SK-N-SH (cell line): ENCODE data around the gene TRIM10. TPM values are rescaled to one million over a fixed set of nuclear protein-coding genes. Genes with fewer than 3 reads are reported as not detected.

Experiments
- CTCF ChIA-PET: fragments of 300-600, 350-600 bp; formaldehyde crosslinking; extraction: SDS; loops from one replicate; lab custom pipeline; 2021; lab: Yijun Ruan, JAX
- POLR2A ChIA-PET: fragments of 350-600 bp; sonication (Branson Sonifier 250); formaldehyde crosslinking; extraction: SDS; loops from one replicate; lab custom pipeline; 2020; ENCODE audit warnings: antibody characterized with exemption, inconsistent platforms; lab: Yijun Ruan, JAX
- DNase-seq: peaks from one replicate; pipeline ENCODE4 v3.0.0; 2012
- H2AFZ ChIP-seq: fragments of 200-600 bp; sonication (generic); 2 replicates; pipeline ENCODE4 v1.8.1; 2016; ENCODE audit warnings: antibody characterized with exemption, mild to moderate bottlenecking, low read depth
- H3F3A ChIP-seq: fragments of 200-600 bp; sonication (generic); replicated peaks from 2 replicates; pipeline ENCODE3; 2016; ENCODE audit warnings: antibody characterized with exemption, mild to moderate bottlenecking; ENCODE audit not compliant: insufficient read depth
- H3K27ac ChIP-seq, 2 experiments: fragments of 200-500 bp in 1 of 2; fragments of 200-600 bp in 1 of 2; sonication (Bioruptor generic) in 1 of 2; sonication (generic), shearing (Covaris generic) in 1 of 2; 2 replicates each; pipeline versions ENCODE4 v1.5.1 to v1.6.1; 2014 to 2016; ENCODE audit warnings: low read depth in 2 of 2, inconsistent platforms in 1 of 2, low read length in 1 of 2, mild to moderate bottlenecking in 1 of 2, mixed read lengths in 1 of 2
- H3K27me3 ChIP-seq: fragments of 200-600 bp; sonication (generic), shearing (Covaris generic); 2 replicates; pipeline ENCODE4 v1.6.1; 2016; ENCODE audit warnings: mixed run types; ENCODE audit not compliant: insufficient read depth
- H3K36me3 ChIP-seq, 2 experiments: fragments of 200-500 bp in 1 of 2; fragments of 200-600 bp in 1 of 2; sonication (Bioruptor generic) in 1 of 2; sonication (generic) in 1 of 2; replicated peaks in 1 of 2; 2 replicates each; pipeline versions ENCODE3 to v1.5.1; 2014 to 2016; ENCODE audit warnings: low read length in 1 of 2, mild to moderate bottlenecking in 1 of 2; ENCODE audit not compliant: insufficient read depth in 2 of 2, control insufficient read depth in 1 of 2
- H3K4me1 ChIP-seq, 2 experiments: fragments of 200-500 bp in 1 of 2; fragments of 200-600 bp in 1 of 2; sonication (Bioruptor generic) in 1 of 2; sonication (generic), shearing (Covaris generic) in 1 of 2; 2 replicates each; pipeline versions ENCODE4 v1.5.1 to v1.6.1; 2014 to 2016; ENCODE audit warnings: low read depth in 1 of 2, low read length in 1 of 2, mixed run types in 1 of 2; ENCODE audit not compliant: insufficient read depth in 2 of 2, control insufficient read depth in 1 of 2
- H3K4me2 ChIP-seq: fragments of 200-600 bp; sonication (generic), shearing (Covaris generic); 2 replicates; pipeline ENCODE4 v1.6.1; 2017; ENCODE audit warnings: mixed run types
- H3K4me3 ChIP-seq, 2 experiments: fragments of 200-500 bp in 1 of 2; fragments of 200-600 bp in 1 of 2; sonication (Bioruptor generic) in 1 of 2; sonication (generic), shearing (Covaris generic) in 1 of 2; 2 replicates each; pipeline versions ENCODE4 v1.5.1 to v1.8.1; 2014 to 2016; ENCODE audit warnings: low read depth in 2 of 2, inconsistent platforms in 1 of 2, low read length in 1 of 2, mild to moderate bottlenecking in 1 of 2, mixed read lengths in 1 of 2, moderate library complexity in 1 of 2
- H3K79me2 ChIP-seq: fragments of 200-600 bp; sonication (generic); 2 replicates; pipeline ENCODE4 v1.8.1; 2017; ENCODE audit warnings: mild to moderate bottlenecking; ENCODE audit not compliant: insufficient read depth
- H3K9ac ChIP-seq: fragments of 200-600 bp; sonication (generic); 2 replicates; pipeline ENCODE4 v1.6.1; 2017; ENCODE audit warnings: mixed run types
- H3K9me2 ChIP-seq: fragments of 200-600 bp; sonication (generic); 2 replicates; pipeline ENCODE4 v1.6.1; 2017; ENCODE audit warnings: mixed run types
- H3K9me3 ChIP-seq: fragments of 200-600 bp; sonication (generic); 2 replicates; pipeline ENCODE4 v1.6.1; 2017; ENCODE audit warnings: mixed run types, mild to moderate bottlenecking, moderate library complexity
- H4K20me1 ChIP-seq: fragments of 200-600 bp; sonication (generic); 2 replicates; pipeline ENCODE4 v1.6.1; 2017; ENCODE audit warnings: mild to moderate bottlenecking, mixed run types; ENCODE audit not compliant: insufficient read depth
- EP300 ChIP-seq, 2 experiments: IDR thresholded peaks; 2 replicates each; pipeline versions ENCODE4 v1.4.0 to v1.6.1; 2012; ENCODE audit warnings: borderline replicate concordance in 1 of 2, low read depth in 1 of 2, low read length in 1 of 2
- EZH2phosphoT487 ChIP-seq: fragments of 200-600 bp; sonication (generic); IDR thresholded peaks from 2 replicates; pipeline ENCODE4 v1.6.1; 2017; ENCODE audit warnings: low read depth, mixed run types, mild to moderate bottlenecking, antibody characterized with exemption, moderate library complexity, borderline replicate concordance
- FOSL2 ChIP-seq: IDR thresholded peaks from 2 replicates; pipeline ENCODE4 v1.4.0; 2012; ENCODE audit warnings: low read depth, mild to moderate bottlenecking, moderate library complexity, borderline replicate concordance
- FOXJ3 ChIP-seq: sonication (generic); formaldehyde crosslinking; IDR thresholded peaks from 2 replicates; pipeline ENCODE4 v1.5.1; 2020; ENCODE audit warnings: mild to moderate bottlenecking, missing genetic modification reagents
- FOXM1 ChIP-seq: IDR thresholded peaks from 2 replicates; pipeline ENCODE4 v1.4.0; 2012; ENCODE audit warnings: low read depth, mild to moderate bottlenecking
- JUND ChIP-seq: IDR thresholded peaks from 2 replicates; pipeline ENCODE4 v1.4.0; 2012
- MEF2A ChIP-seq: IDR thresholded peaks from 2 replicates; pipeline ENCODE4 v1.4.0; 2012; ENCODE audit warnings: low read depth, borderline replicate concordance
- NFIC ChIP-seq: IDR thresholded peaks from 2 replicates; pipeline ENCODE4 v1.4.0; 2012; ENCODE audit warnings: borderline replicate concordance
- POLR2AphosphoS5 ChIP-seq: IDR thresholded peaks from 2 replicates; pipeline ENCODE4 v1.6.1; 2012; ENCODE audit warnings: low read depth, low read length
- SIN3A ChIP-seq: IDR thresholded peaks from 2 replicates; pipeline ENCODE4 v1.6.1; 2012; ENCODE audit warnings: low read depth, mild to moderate bottlenecking, low read length, moderate library complexity, borderline replicate concordance
- SMC3 ChIP-seq: IDR thresholded peaks from 2 replicates; pipeline ENCODE4 v1.6.1; 2012; ENCODE audit warnings: low read depth, low read length, improper control_type of control experiment
- TAF1 ChIP-seq: IDR thresholded peaks from 2 replicates; pipeline ENCODE4 v1.6.1; 2012; ENCODE audit warnings: low read depth, mild to moderate bottlenecking, low read length, moderate library complexity, borderline replicate concordance
- TEAD4 ChIP-seq: IDR thresholded peaks from 2 replicates; pipeline ENCODE4 v1.4.0; 2012; ENCODE audit warnings: mild to moderate bottlenecking, borderline replicate concordance; ENCODE audit not compliant: insufficient read depth
- USF1 ChIP-seq: IDR thresholded peaks from 2 replicates; pipeline ENCODE4 v1.4.0; 2012; ENCODE audit warnings: low read depth, borderline replicate concordance
- YY1 ChIP-seq: IDR thresholded peaks from 2 replicates; pipeline ENCODE4 v1.4.0; 2012; ENCODE audit warnings: low read depth, mild to moderate bottlenecking
- WGBS: methylation state at CpG from one replicate; pipeline ENCODE4 v1.1.6; 2017; ENCODE audit warnings: low lambda C conversion rate; 5-methylcytosine and 5-hydroxymethylcytosine counted together
- polyA plus RNA-seq, 3 experiments: library from polyadenylated mRNA; depleted of rRNA; stranded (reverse); fragments of >200 nt; gene quantifications; 2 replicates each; pipeline ENCODE4 v1.2.3, GENCODE V29; 2012
- TF ChIP-seq, protein P1 (sequence below): fragments of 150-350 bp; IDR thresholded peaks from 2 replicates; pipeline ENCODE4 v1.6.1; 2016; ENCODE audit warnings: mild to moderate bottlenecking, low read depth, low read length
- TF ChIP-seq, protein P2 (sequence below): IDR thresholded peaks from 2 replicates; pipeline ENCODE4 v1.4.0; 2012; ENCODE audit warnings: low read depth
- TF ChIP-seq, protein P3 (sequence below): IDR thresholded peaks from 2 replicates; pipeline ENCODE4 v1.4.0; 2012; ENCODE audit warnings: low read depth, borderline replicate concordance

The TRIM10 gene
- polyA plus RNA-seq, 1 of the 3 experiments (the other 2 are of a cell fraction): not detected

GRCh38 chr6:30147096-30147495 lies 13.9 kb downstream of the TRIM10 start:
- Histone ChIP-seq H3K9ac (no peak overlapping the region), H3K27me3 (peaks cover 19% of the 10 kb centered on the region), H3F3A (no peaks in the 10 kb centered on the region), H3K4me3 (no peak overlapping the region), H3K4me2 (no peak overlapping the region), H3K27ac (no peak overlapping the region), H3K9me2 (no peaks in the 10 kb centered on the region), H4K20me1 (no peaks in the 10 kb centered on the region), H2AFZ (no peak overlapping the region)
- DNase-seq: no peak
- CTCF ChIA-PET: interaction anchor here (0.5 to 9.3 kb wide), 5 partner anchors 16 to 474 kb away, joined by 3 to 91 read pairs (median 4); no protein-coding TSS in a partner anchor
- TF ChIP-seq SMC3: no peak
- TF ChIP-seq FOSL2: no peak
- TF ChIP-seq, protein P1, sequence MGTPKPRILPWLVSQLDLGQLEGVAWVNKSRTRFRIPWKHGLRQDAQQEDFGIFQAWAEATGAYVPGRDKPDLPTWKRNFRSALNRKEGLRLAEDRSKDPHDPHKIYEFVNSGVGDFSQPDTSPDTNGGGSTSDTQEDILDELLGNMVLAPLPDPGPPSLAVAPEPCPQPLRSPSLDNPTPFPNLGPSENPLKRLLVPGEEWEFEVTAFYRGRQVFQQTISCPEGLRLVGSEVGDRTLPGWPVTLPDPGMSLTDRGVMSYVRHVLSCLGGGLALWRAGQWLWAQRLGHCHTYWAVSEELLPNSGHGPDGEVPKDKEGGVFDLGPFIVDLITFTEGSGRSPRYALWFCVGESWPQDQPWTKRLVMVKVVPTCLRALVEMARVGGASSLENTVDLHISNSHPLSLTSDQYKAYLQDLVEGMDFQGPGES: no peak
- no peak for TF ChIP-seq YY1
- TF ChIP-seq, protein P2, sequence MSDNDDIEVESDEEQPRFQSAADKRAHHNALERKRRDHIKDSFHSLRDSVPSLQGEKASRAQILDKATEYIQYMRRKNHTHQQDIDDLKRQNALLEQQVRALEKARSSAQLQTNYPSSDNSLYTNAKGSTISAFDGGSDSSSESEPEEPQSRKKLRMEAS: no peak
- TF ChIP-seq FOXJ3 (CRISPR knock-in tag): no peak
- TF ChIP-seq MEF2A: no peak
- TF ChIP-seq, protein P3, sequence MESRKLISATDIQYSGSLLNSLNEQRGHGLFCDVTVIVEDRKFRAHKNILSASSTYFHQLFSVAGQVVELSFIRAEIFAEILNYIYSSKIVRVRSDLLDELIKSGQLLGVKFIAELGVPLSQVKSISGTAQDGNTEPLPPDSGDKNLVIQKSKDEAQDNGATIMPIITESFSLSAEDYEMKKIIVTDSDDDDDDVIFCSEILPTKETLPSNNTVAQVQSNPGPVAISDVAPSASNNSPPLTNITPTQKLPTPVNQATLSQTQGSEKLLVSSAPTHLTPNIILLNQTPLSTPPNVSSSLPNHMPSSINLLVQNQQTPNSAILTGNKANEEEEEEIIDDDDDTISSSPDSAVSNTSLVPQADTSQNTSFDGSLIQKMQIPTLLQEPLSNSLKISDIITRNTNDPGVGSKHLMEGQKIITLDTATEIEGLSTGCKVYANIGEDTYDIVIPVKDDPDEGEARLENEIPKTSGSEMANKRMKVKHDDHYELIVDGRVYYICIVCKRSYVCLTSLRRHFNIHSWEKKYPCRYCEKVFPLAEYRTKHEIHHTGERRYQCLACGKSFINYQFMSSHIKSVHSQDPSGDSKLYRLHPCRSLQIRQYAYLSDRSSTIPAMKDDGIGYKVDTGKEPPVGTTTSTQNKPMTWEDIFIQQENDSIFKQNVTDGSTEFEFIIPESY: no peak
- no peak for TF ChIP-seq SIN3A
- TF ChIP-seq EP300 (IDR thresholded peaks at IDR 0.05; ENCODE audit: borderline replicate concordance in 1 of 2, low read depth in 1 of 2, low read length in 1 of 2): no peak
- no peak for TF ChIP-seq POLR2AphosphoS5
- no peak for TF ChIP-seq EZH2phosphoT487
- no peak for TF ChIP-seq FOXM1
- TF ChIP-seq TEAD4: no peak
- no peak for TF ChIP-seq USF1
- no peak for TF ChIP-seq NFIC
- no peak for TF ChIP-seq JUND
- TF ChIP-seq TAF1: no peak
- TF ChIP-seq, all 33 proteins: peak for 0
- Histone ChIP-seq H3K79me2 (no peaks in the 10 kb centered on the region), H3K9me3 (no peaks in the 10 kb centered on the region), H3K4me1 (peaks cover 0 to 6% of the 10 kb centered on the region in 2 experiments; a peak in 2 of 4 replicates), H3K36me3 (no peaks in the 10 kb centered on the region)
- WGBS: 14% methylated on average over 1 of the region's 3 CpGs
- POLR2A ChIA-PET: no interaction called here
